AG04449 (cell line): ENCODE data around the gene DMD.

Source experiments
- CTCF ChIA-PET: fragments of 350-600 bp; formaldehyde crosslinking; extraction: SDS; loops from one replicate; lab custom pipeline; 2021; ENCODE audit warnings: antibody characterized with exemption; lab: Yijun Ruan, JAX
- POLR2A ChIA-PET: fragments of 400-600, 350-600 bp; formaldehyde crosslinking; extraction: SDS; loops from one replicate; lab custom pipeline; 2020; ENCODE audit warnings: antibody characterized with exemption, inconsistent platforms; lab: Yijun Ruan, JAX
- DNase-seq: peaks from one replicate; pipeline ENCODE4 v3.0.0-alpha.2; 2010; ENCODE audit warnings: low read depth, low spot score
- H3K4me3 ChIP-seq: 2 replicates; pipeline ENCODE4 v1.5.1; 2011; ENCODE audit warnings: low read depth, mild to moderate bottlenecking, control low read depth, low read length
- CTCF ChIP-seq: IDR thresholded peaks from one replicate; pipeline ENCODE4 v1.5.1; 2011; ENCODE audit warnings: mild to moderate bottlenecking, moderate library complexity, low read length, control low read depth, inconsistent platforms; ENCODE audit not compliant: insufficient read depth; ENCODE audit errors: missing control alignments

Gene DMD

GRCh38 chrX:31228909-31229308, 1982.4 kb downstream of the DMD start:
- no peak for TF ChIP-seq CTCF
- no peak for DNase-seq
- H3K4me3 ChIP-seq: no peak overlapping the region
- POLR2A ChIA-PET: no interaction called here
- CTCF ChIA-PET: interaction anchor here (0.5 to 1.5 kb wide), 3 partner anchors 15 to 428 kb away, joined by 3 to 5 read pairs (median 3); no protein-coding TSS in a partner anchor

GRCh38 chrX:31228415-31228832, 1982.9 kb downstream of the DMD start:
- no peak for DNase-seq
- POLR2A ChIA-PET: no interaction called here
- TF ChIP-seq CTCF: no peak

GRCh38 chrX:31227250-31227649, 1984.1 kb downstream of the DMD start:
- DNase-seq: no peak
- TF ChIP-seq CTCF: no peak
- POLR2A ChIA-PET: no interaction called here
- no peak overlapping the region for H3K4me3 ChIP-seq
- CTCF ChIA-PET: interaction anchor here (0.8 kb wide), 1 partner anchor 14 kb away, joined by 3 read pairs; no protein-coding TSS in a partner anchor

More at GRCh38 chrX:31228415-31228832, 1982.9 kb downstream of the DMD start:
- H3K4me3 ChIP-seq: no peak overlapping the region
- CTCF ChIA-PET: interaction anchor here (0.5 to 1.5 kb wide), 3 partner anchors 15 to 428 kb away, joined by 3 to 5 read pairs (median 3); no protein-coding TSS in a partner anchor

GRCh38 chrX:31225819-31226218, 1985.5 kb downstream of the DMD start:
- TF ChIP-seq CTCF: no peak

GRCh38 chrX:31224381-31225012, 1986.9 kb downstream of the DMD start:
- DNase-seq: no peak
- TF ChIP-seq CTCF: no peak
- CTCF ChIA-PET: interaction anchor here (0.9 to 2.8 kb wide), 4 partner anchors 8 to 15 kb away, joined by 3 to 17 read pairs (median 4); no protein-coding TSS in a partner anchor
- H3K4me3 ChIP-seq: no peak overlapping the region
- POLR2A ChIA-PET: no interaction called here

More at GRCh38 chrX:31225819-31226218, 1985.5 kb downstream of the DMD start:
- no peak overlapping the region for H3K4me3 ChIP-seq
- POLR2A ChIA-PET: no interaction called here
- CTCF ChIA-PET: interaction anchor here (1.0 kb wide), 1 partner anchor 12 kb away, joined by 3 read pairs; no protein-coding TSS in a partner anchor
- DNase-seq: no peak

GRCh38 chrX:31223817-31224216, 1987.5 kb downstream of the DMD start:
- no peak for TF ChIP-seq CTCF
- POLR2A ChIA-PET: no interaction called here
- DNase-seq: no peak
- CTCF ChIA-PET: interaction anchor here (0.9 to 2.8 kb wide), 3 partner anchors 9 to 16 kb away, joined by 3 to 17 read pairs (median 4); no protein-coding TSS in a partner anchor
- no peak overlapping the region for H3K4me3 ChIP-seq
